Neutrophil (primary cell): ENCODE results near the gene PLXNB2.

ENCODE experiments used
- H3K27ac ChIP-seq: fragments of 200-600 bp; sonication (generic); 2 replicates; pipeline ENCODE4 v1.5.1; 2016; ENCODE audit warnings: mild to moderate bottlenecking, moderate library complexity
- H3K27me3 ChIP-seq: fragments of 200-600 bp; sonication (generic); 2 replicates; pipeline ENCODE4 v1.6.0; 2016; ENCODE audit warnings: mild to moderate bottlenecking
- H3K36me3 ChIP-seq: fragments of 200-600 bp; sonication (generic); 2 replicates; pipeline ENCODE4 v1.5.1; 2017
- H3K4me1 ChIP-seq, 2 experiments: fragments of 200-600 bp in 1 of 2; sonication (generic) in 1 of 2; 1 replicate in 1 of 2; 2 replicates in 1 of 2; pipeline versions ENCODE4 v1.5.1 to v1.6.1; 2013 to 2016; ENCODE audit warnings: low read depth in 1 of 2, low read length in 1 of 2, mild to moderate bottlenecking in 1 of 2, moderate library complexity in 1 of 2; ENCODE audit not compliant: control insufficient read depth in 1 of 2, insufficient read depth in 1 of 2
- H3K4me3 ChIP-seq, 2 experiments: fragments of 200-600 bp in 1 of 2; sonication (generic) in 1 of 2; 1 replicate in 1 of 2; 2 replicates in 1 of 2; pipeline ENCODE4 v1.5.1; 2013 to 2016; ENCODE audit warnings: low read depth in 1 of 2, low read length in 1 of 2, mild to moderate bottlenecking in 1 of 2, moderate library complexity in 1 of 2
- H3K9me3 ChIP-seq: fragments of 200-600 bp; sonication (generic); 2 replicates; pipeline ENCODE4 v1.5.1; 2016
- TF ChIP-seq, protein P1 (sequence below): fragments of 200-600 bp; sonication (generic); IDR thresholded peaks from 2 replicates; pipeline ENCODE4 v1.5.1; 2016; ENCODE audit warnings: antibody characterized with exemption

PLXNB2 gene

DNA sequence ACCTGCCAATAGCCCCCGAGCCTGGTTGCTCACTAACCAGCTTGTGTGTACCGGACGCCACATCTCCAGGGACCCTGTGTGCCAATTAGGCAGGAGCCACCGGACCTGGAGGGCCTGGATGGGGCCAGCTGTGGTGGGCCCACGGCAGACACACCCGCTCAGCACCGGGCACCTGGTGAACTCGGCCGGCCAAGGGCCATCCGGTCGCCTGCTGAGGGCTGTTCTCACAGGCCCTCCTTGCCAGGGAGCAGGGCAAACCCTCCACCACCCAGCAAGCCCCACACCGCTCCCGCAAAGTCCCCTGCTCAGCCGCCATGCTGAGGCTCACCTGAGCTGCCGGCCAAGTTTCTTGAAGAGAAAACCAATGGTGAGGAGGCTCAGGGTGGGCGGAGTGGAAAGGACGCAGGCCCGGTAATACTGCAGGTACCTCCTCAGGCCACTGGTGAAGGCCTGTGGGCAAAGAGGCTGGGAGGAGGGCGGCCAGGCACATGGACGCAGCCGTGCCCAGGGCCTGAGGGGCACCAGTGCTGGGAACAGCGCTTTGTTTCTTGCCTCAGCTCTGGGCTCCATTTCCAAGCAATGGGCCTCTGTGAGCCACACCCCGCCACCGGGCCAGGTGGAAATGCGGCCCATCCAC, 79.7 kb downstream of the PLXNB2 start:
- Histone ChIP-seq H3K27me3 (no peaks in the 10 kb centered on the region), H3K4me1 (no peaks in the 10 kb centered on the region), H3K27ac (no peak overlapping the region), H3K36me3 (peaks cover 72% of the 10 kb centered on the region), H3K9me3 (no peaks in the 10 kb centered on the region), H3K4me3 (no peak overlapping the region)
- TF ChIP-seq, protein P1, sequence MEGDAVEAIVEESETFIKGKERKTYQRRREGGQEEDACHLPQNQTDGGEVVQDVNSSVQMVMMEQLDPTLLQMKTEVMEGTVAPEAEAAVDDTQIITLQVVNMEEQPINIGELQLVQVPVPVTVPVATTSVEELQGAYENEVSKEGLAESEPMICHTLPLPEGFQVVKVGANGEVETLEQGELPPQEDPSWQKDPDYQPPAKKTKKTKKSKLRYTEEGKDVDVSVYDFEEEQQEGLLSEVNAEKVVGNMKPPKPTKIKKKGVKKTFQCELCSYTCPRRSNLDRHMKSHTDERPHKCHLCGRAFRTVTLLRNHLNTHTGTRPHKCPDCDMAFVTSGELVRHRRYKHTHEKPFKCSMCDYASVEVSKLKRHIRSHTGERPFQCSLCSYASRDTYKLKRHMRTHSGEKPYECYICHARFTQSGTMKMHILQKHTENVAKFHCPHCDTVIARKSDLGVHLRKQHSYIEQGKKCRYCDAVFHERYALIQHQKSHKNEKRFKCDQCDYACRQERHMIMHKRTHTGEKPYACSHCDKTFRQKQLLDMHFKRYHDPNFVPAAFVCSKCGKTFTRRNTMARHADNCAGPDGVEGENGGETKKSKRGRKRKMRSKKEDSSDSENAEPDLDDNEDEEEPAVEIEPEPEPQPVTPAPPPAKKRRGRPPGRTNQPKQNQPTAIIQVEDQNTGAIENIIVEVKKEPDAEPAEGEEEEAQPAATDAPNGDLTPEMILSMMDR: no peak

DNA sequence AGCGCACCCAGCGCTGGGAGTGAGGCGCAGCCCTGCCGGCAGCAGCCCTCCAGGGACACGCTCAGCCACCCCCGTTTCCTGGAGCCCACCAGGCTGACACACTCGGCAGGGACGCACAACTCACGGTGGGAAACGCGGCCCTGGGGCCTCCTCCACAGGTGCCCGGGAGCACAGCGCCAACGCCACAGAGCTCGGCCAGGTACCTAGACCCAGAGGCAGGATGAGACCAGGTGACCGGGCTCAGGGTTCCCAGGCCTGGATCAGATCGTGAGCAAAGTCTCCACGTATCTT, 80.6 kb downstream of the PLXNB2 start:
- Histone ChIP-seq H3K4me1 (no peaks in the 10 kb centered on the region), H3K36me3 (peaks cover 78% of the 10 kb centered on the region), H3K9me3 (no peaks in the 10 kb centered on the region), H3K27ac (no peak overlapping the region), H3K4me3 (no peak overlapping the region), H3K27me3 (no peaks in the 10 kb centered on the region)
- TF ChIP-seq, protein P1: no peak

DNA sequence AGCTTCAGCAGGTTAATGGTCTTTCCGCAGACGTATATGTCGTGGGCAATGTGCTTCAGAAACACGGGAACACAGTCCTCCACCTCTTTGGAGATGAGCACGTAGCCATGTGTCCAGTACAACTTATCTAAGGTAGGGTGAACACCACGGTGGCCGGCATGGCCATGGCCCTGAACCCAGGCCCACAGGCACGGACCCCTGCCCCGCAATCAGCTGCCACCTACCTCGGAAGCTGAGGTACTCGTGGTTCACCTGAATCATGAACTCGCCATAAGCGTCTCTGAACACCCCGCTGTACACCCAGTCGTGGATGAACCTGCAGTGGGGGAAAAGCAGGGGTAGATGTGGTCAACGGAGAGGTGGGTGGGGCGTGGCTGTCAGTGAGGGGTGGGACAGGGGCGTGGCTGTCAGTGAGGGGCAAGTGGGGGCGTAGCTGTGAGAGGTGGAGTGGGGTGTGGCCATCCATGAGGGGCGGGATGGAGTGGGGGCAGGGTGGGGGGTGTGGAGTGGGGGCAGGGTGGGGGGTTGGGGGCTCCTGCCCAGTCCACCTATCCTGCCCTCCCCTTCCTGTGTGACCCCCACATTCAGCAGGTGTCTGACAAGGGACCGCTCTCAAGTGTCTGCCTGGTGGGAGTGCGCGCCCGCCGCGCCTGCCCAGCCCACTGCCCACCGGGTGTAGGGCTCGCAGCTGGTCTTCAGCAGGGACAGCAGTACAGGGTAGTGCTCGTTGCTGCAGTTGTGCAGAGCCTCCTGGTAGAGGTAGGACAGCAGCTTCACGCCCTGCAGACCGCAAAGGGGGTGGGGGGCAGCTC, 81.2 kb downstream of the PLXNB2 start:
- TF ChIP-seq, protein P1: no peak
- H3K27ac ChIP-seq: no peak overlapping the region
- no peaks in the 10 kb centered on the region for H3K9me3 ChIP-seq
- peaks cover 84% of the 10 kb centered on the region for H3K36me3 ChIP-seq
- no peaks in the 10 kb centered on the region for H3K4me1 ChIP-seq
- no peak overlapping the region for H3K4me3 ChIP-seq
- H3K27me3 ChIP-seq: no peaks in the 10 kb centered on the region

DNA sequence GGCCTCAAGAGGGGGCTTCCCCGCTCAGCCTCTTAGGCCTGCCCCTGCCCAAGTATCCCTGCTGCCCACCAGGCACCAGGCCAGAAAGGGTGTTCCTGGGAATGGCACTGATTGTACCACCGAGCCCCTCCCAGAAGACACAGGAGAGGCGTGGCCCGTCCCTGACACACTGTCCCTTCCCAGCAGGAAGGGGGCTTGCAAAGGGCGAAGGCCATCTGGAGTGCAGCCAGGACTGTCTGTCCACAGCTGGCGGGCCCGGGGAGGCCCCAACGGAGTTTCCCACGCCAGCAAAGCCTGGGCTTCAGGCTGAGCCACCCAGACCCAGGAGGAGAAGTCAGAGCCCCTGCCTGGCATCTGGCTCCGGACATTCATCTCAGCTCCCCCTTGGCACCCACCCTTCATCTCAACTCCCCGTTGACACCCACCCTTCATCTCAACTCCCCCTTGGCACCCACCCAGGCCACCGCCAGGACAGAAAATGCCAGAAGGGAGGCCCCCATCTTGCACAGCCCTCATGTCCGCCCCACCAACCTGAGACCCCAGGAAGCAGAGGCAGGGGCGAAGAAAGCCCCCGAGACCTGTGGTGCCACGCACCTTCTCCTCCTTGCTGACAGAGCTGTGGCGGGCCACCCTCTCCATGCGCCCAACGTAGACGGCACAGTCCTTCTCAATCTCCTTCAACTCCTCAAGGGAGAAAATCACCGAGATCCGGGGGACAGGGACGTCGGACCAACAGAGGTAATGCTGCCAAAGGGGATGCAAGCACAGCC, 82.1 kb downstream of the PLXNB2 start:
- TF ChIP-seq, protein P1: no peak
- Histone ChIP-seq H3K36me3 (peaks cover 93% of the 10 kb centered on the region), H3K4me3 (no peak overlapping the region), H3K4me1 (no peaks in the 10 kb centered on the region), H3K27me3 (no peaks in the 10 kb centered on the region), H3K9me3 (no peaks in the 10 kb centered on the region), H3K27ac (no peak overlapping the region)
